ENCODE results near the gene TMEM108.

Gene TMEM108

GRCh38 chr3:133419151-133419909 is 381.1 kb downstream of the TMEM108 start:
- no peak for DNase-seq (ENCODE audit: low read depth)

GRCh38 chr3:133424937-133425869 is 387.0 kb downstream of the TMEM108 start:
- no peak for DNase-seq (ENCODE audit: low read depth)

GRCh38 chr3:133425898-133426297 is 387.7 kb downstream of the TMEM108 start:
- no peak for DNase-seq (ENCODE audit: low read depth)

- DNase-seq (ENCODE audit: low read depth): no peak
Observed at GRCh38 chr3:133426721-133427120, 388.5 kb downstream of the TMEM108 start.

- no peak for DNase-seq (ENCODE audit: low read depth)
Observed at GRCh38 chr3:133428552-133428951, 390.4 kb downstream of the TMEM108 start.

- no peak for DNase-seq (ENCODE audit: low read depth)
Observed at GRCh38 chr3:133429063-133429462, 390.9 kb downstream of the TMEM108 start.

- DNase-seq (ENCODE audit: low read depth): no peak
Observed at GRCh38 chr3:133439563-133439962, 401.4 kb downstream of the TMEM108 start.

GRCh38 chr3:133440652-133441051 is 402.5 kb downstream of the TMEM108 start:
- no peak for DNase-seq (ENCODE audit: low read depth)

GRCh38 chr3:133441867-133442270 is 403.7 kb downstream of the TMEM108 start:
- DNase-seq (ENCODE audit: low read depth): no peak

GRCh38 chr3:133442518-133442917 is 404.3 kb downstream of the TMEM108 start:
- no peak for DNase-seq (ENCODE audit: low read depth)

GRCh38 chr3:133443649-133444422 is 405.6 kb downstream of the TMEM108 start:
- DNase-seq (ENCODE audit: low read depth): no peak

GRCh38 chr3:133444423-133444774 is 406.2 kb downstream of the TMEM108 start:
- no peak for DNase-seq (ENCODE audit: low read depth)

- DNase-seq (ENCODE audit: low read depth): no peak
Observed at GRCh38 chr3:133445108-133445507, 406.9 kb downstream of the TMEM108 start.
